HEK293 (cell line): Measurements from ENCODE around the gene SET.

Experiments used
- CTCF ChIA-PET: fragments of 350-600 bp; formaldehyde crosslinking; extraction: SDS; loops from one replicate; lab custom pipeline; 2021; ENCODE audit warnings: antibody characterized with exemption; lab: Yijun Ruan, JAX
- POLR2A ChIA-PET: fragments of 300-600 bp; formaldehyde crosslinking; extraction: SDS; loops from one replicate; lab custom pipeline; 2020; ENCODE audit warnings: antibody characterized with exemption, inconsistent platforms; lab: Yijun Ruan, JAX
- H3K27ac ChIP-seq: fragments of 200-500 bp; sonication (Bioruptor generic); 2 replicates; pipeline ENCODE4 v1.5.1; 2014; ENCODE audit warnings: low read depth, low read length, control low read depth, inconsistent platforms; ENCODE audit errors: extremely low read depth
- H3K36me3 ChIP-seq, 2 experiments: fragments of 200-500 bp in 1 of 2; sonication (Bioruptor generic) in 1 of 2; 1 replicate in 1 of 2; 2 replicates in 1 of 2; pipeline ENCODE4 v1.5.1; 2014 to 2017; ENCODE audit warnings: inconsistent platforms in 2 of 2, low read length in 2 of 2; ENCODE audit not compliant: control insufficient read depth in 2 of 2, insufficient read depth in 1 of 2
- H3K4me1 ChIP-seq: fragments of 200-500 bp; sonication (Bioruptor generic); 2 replicates; pipeline ENCODE4 v1.5.1; 2014; ENCODE audit warnings: mild to moderate bottlenecking, low read length, inconsistent platforms; ENCODE audit not compliant: control insufficient read depth, insufficient read depth
- H3K4me3 ChIP-seq: 2 replicates; pipeline ENCODE4 v1.5.1; 2011; ENCODE audit warnings: low read depth, mild to moderate bottlenecking, control low read depth, low read length, moderate library complexity
- H3K9me3 ChIP-seq: fragments of 200-500 bp; sonication (Bioruptor generic); 2 replicates; pipeline ENCODE4 v1.5.1; 2014; ENCODE audit warnings: low read depth, low read length, inconsistent platforms; ENCODE audit not compliant: control insufficient read depth, insufficient read depth
- GFI1B ChIP-seq: fragments of 450-650 bp; formaldehyde crosslinking; IDR thresholded peaks from 2 replicates; pipeline ENCODE4 v1.5.1; 2016; ENCODE audit warnings: missing biosample characterization, missing genetic modification characterization
- REPIN1 ChIP-seq: fragments of 450-650 bp; formaldehyde crosslinking; IDR thresholded peaks from 2 replicates; pipeline ENCODE4 v1.5.1; 2017; ENCODE audit warnings: missing biosample characterization, missing genetic modification characterization, low read depth
- SCRT1 ChIP-seq: fragments of 450-650 bp; formaldehyde crosslinking; IDR thresholded peaks from 2 replicates; pipeline ENCODE4 v1.5.1; 2016; ENCODE audit warnings: missing biosample characterization, missing genetic modification characterization, borderline replicate concordance
- SP7 ChIP-seq: fragments of 450-650 bp; formaldehyde crosslinking; IDR thresholded peaks from 2 replicates; pipeline ENCODE4 v1.5.1; 2016; ENCODE audit warnings: missing biosample characterization, missing genetic modification characterization
- ZFP37 ChIP-seq: fragments of 450-650 bp; formaldehyde crosslinking; IDR thresholded peaks from 2 replicates; pipeline ENCODE4 v1.5.1; 2016; ENCODE audit warnings: missing biosample characterization, missing genetic modification characterization
- ZNF2 ChIP-seq: fragments of 450-650 bp; formaldehyde crosslinking; IDR thresholded peaks from 2 replicates; pipeline ENCODE4 v1.5.1; 2016; ENCODE audit warnings: missing biosample characterization, missing genetic modification characterization
- ZNF701 ChIP-seq: fragments of 450-650 bp; formaldehyde crosslinking; IDR thresholded peaks from 2 replicates; pipeline ENCODE4 v1.5.1; 2016; ENCODE audit warnings: missing biosample characterization, missing genetic modification characterization
- ZSCAN30 ChIP-seq: fragments of 450-650 bp; IDR thresholded peaks from 2 replicates; pipeline ENCODE4 v1.5.1; 2018; ENCODE audit warnings: missing biosample characterization, mild to moderate bottlenecking, missing genetic modification characterization, moderate library complexity
- TF ChIP-seq, protein P1 (sequence below): fragments of 450-650 bp; formaldehyde crosslinking; conservative IDR thresholded peaks from 2 replicates; pipeline ENCODE4 v1.5.1; 2016; ENCODE audit warnings: low read depth, missing biosample characterization, missing genetic modification characterization
- TF ChIP-seq, protein P2 (sequence below): fragments of 450-650 bp; formaldehyde crosslinking; IDR thresholded peaks from 2 replicates; pipeline ENCODE4 v1.5.0; 2017; ENCODE audit warnings: missing biosample characterization, missing genetic modification characterization, borderline replicate concordance
- TF ChIP-seq, protein P3 (sequence below): fragments of 450-650 bp; formaldehyde crosslinking; IDR thresholded peaks from 2 replicates; pipeline ENCODE4 v1.5.1; 2017; ENCODE audit warnings: missing biosample characterization, missing genetic modification characterization
- TF ChIP-seq, protein P4 (sequence below): fragments of 450-650 bp; formaldehyde crosslinking; IDR thresholded peaks from 2 replicates; pipeline ENCODE4 v1.5.1; 2017; ENCODE audit warnings: missing biosample characterization, missing genetic modification characterization

Gene SET

DNA sequence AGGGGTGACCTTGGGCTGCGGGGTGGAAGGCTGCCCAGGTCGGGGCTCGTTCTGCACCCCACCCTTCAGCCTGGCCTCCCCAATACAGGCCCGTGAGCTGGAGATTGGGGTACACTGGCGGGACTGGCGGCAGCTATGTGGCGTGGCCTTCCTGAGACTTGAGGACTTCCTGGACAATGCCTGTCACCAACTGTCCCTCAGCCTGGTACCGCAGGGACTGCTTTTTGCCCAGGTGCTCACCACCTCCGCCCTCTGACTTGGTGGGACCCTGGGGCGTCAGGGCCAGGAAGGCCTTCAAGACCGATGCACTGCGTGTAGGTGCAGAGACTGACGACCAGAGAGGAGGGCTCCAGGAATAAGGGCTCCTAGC is 24.4 kb downstream of the SET start (continued):
- TF ChIP-seq, protein P1, sequence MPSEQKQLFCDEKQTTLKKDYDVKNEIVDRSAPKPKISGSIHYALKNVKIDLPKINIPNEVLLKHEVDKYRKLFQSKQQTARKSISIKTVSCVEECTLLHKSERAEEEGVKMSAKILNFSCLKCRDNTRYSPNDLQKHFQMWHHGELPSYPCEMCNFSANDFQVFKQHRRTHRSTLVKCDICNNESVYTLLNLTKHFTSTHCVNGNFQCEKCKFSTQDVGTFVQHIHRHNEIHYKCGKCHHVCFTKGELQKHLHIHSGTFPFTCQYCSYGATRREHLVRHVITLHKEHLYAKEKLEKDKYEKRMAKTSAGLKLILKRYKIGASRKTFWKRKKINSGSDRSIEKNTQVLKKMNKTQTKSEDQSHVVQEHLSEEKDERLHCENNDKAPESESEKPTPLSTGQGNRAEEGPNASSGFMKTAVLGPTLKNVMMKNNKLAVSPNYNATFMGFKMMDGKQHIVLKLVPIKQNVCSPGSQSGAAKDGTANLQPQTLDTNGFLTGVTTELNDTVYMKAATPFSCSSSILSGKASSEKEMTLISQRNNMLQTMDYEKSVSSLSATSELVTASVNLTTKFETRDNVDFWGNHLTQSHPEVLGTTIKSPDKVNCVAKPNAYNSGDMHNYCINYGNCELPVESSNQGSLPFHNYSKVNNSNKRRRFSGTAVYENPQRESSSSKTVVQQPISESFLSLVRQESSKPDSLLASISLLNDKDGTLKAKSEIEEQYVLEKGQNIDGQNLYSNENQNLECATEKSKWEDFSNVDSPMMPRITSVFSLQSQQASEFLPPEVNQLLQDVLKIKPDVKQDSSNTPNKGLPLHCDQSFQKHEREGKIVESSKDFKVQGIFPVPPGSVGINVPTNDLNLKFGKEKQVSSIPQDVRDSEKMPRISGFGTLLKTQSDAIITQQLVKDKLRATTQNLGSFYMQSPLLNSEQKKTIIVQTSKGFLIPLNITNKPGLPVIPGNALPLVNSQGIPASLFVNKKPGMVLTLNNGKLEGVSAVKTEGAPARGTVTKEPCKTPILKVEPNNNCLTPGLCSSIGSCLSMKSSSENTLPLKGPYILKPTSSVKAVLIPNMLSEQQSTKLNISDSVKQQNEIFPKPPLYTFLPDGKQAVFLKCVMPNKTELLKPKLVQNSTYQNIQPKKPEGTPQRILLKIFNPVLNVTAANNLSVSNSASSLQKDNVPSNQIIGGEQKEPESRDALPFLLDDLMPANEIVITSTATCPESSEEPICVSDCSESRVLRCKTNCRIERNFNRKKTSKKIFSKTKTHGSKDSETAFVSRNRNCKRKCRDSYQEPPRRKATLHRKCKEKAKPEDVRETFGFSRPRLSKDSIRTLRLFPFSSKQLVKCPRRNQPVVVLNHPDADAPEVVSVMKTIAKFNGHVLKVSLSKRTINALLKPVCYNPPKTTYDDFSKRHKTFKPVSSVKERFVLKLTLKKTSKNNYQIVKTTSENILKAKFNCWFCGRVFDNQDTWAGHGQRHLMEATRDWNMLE (tag by site-specific recombination), result no peak
- TF ChIP-seq, protein P2, sequence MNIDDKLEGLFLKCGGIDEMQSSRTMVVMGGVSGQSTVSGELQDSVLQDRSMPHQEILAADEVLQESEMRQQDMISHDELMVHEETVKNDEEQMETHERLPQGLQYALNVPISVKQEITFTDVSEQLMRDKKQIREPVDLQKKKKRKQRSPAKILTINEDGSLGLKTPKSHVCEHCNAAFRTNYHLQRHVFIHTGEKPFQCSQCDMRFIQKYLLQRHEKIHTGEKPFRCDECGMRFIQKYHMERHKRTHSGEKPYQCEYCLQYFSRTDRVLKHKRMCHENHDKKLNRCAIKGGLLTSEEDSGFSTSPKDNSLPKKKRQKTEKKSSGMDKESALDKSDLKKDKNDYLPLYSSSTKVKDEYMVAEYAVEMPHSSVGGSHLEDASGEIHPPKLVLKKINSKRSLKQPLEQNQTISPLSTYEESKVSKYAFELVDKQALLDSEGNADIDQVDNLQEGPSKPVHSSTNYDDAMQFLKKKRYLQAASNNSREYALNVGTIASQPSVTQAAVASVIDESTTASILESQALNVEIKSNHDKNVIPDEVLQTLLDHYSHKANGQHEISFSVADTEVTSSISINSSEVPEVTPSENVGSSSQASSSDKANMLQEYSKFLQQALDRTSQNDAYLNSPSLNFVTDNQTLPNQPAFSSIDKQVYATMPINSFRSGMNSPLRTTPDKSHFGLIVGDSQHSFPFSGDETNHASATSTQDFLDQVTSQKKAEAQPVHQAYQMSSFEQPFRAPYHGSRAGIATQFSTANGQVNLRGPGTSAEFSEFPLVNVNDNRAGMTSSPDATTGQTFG (tag by site-specific recombination), result no peak
- TF ChIP-seq, protein P3, sequence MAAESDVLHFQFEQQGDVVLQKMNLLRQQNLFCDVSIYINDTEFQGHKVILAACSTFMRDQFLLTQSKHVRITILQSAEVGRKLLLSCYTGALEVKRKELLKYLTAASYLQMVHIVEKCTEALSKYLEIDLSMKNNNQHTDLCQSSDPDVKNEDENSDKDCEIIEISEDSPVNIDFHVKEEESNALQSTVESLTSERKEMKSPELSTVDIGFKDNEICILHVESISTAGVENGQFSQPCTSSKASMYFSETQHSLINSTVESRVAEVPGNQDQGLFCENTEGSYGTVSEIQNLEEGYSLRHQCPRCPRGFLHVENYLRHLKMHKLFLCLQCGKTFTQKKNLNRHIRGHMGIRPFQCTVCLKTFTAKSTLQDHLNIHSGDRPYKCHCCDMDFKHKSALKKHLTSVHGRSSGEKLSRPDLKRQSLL (tag by site-specific recombination), result no peak

DNA sequence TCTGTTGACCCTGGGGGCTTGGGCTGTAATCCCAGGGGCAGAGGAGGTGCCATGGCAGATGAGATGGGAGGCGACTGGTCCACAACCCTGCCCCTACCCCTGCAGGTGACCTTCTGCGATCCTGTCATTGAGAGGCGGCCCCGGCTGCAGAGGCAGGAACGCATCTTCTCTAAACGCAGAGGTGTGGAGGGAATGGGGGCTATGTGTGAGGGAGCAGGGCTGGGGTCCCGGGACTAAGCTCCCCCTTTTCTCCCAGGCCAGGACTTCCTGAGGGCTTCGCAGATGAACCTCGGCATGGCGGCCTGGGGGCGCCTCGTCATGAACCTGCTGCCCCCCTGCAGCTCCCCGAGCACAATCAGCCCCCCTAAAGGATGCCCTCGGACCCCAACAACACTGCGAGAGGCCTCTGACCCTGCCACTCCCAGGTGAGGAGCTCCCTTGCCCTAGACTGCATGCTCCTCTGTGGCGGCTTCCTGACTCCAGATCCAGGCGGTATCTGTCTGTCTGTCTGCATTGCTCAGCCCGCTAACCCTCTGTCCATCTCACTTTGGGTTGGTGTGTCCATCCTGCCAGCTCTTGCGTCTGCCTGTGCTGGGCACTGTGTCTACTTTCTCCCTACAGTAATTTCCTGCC is 25.0 kb downstream of the SET start:
- ChIA-PET CTCF (interaction anchor here (0.9 to 1.4 kb wide), 2 partner anchors 12 to 14 kb away, joined by 3 to 4 read pairs; partner anchors contain the start of gene PKN3), POLR2A (interaction anchor here (0.9 to 1.2 kb wide), 2 partner anchors 9 to 10 kb away, joined by 3 to 4 read pairs; partner anchors contain the start of gene ZDHHC12)
- H3K27ac ChIP-seq, result no peak overlapping the region
- peaks cover 3 to 52% of the 10 kb centered on the region in 2 experiments; a peak in 2 of 3 replicates for H3K36me3 ChIP-seq
- TF ChIP-seq SCRT1 (tag by site-specific recombination), result no peak
- no peak for TF ChIP-seq ZNF701
- no peak for TF ChIP-seq GFI1B (tag by site-specific recombination)
- TF ChIP-seq, protein P1 (tag by site-specific recombination), result no peak
- no peak for TF ChIP-seq ZNF2 (tag by site-specific recombination)
- TF ChIP-seq ZSCAN30 (tag by site-specific recombination), result no peak
- no peak for TF ChIP-seq ZFP37 (tag by site-specific recombination)
- no peak for TF ChIP-seq REPIN1 (tag by site-specific recombination)
- TF ChIP-seq, protein P4, sequence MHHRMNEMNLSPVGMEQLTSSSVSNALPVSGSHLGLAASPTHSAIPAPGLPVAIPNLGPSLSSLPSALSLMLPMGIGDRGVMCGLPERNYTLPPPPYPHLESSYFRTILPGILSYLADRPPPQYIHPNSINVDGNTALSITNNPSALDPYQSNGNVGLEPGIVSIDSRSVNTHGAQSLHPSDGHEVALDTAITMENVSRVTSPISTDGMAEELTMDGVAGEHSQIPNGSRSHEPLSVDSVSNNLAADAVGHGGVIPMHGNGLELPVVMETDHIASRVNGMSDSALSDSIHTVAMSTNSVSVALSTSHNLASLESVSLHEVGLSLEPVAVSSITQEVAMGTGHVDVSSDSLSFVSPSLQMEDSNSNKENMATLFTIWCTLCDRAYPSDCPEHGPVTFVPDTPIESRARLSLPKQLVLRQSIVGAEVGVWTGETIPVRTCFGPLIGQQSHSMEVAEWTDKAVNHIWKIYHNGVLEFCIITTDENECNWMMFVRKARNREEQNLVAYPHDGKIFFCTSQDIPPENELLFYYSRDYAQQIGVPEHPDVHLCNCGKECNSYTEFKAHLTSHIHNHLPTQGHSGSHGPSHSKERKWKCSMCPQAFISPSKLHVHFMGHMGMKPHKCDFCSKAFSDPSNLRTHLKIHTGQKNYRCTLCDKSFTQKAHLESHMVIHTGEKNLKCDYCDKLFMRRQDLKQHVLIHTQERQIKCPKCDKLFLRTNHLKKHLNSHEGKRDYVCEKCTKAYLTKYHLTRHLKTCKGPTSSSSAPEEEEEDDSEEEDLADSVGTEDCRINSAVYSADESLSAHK (tag by site-specific recombination), result no peak
- no peak for TF ChIP-seq SP7 (tag by site-specific recombination)
- TF ChIP-seq, all 188 proteins: peak for 0
- no peaks in the 10 kb centered on the region for H3K9me3 ChIP-seq
- H3K4me1 ChIP-seq, result no peaks in the 10 kb centered on the region
- H3K4me3 ChIP-seq, result no peak overlapping the region
